DLD1 (cell line): ENCODE measurements around the gene FAM98C.
"Not testable (repeated sequence)": the region's sequence is repeated elsewhere in the genome, so short reads cannot be mapped to it uniquely, and the experiment has no call there.

Experiments
- in situ Hi-C: cut with HindIII; loops from 2 replicates; pipeline ENCODE4 v1.10.0; 2017; ENCODE audit warnings: low sequenced_read_pairs

Gene FAM98C

GRCh38 chr19:38425222-38425809 is 22.4 kb downstream of the FAM98C start:
- in situ Hi-C loops, result no loop called here

GRCh38 chr19:38425810-38426466 is 23.0 kb downstream of the FAM98C start, which contains the start of gene RASGRP4:
Gene RASGRP4, minus strand, starts transcription at chr19:38426219. Its CDS starts 128 bp downstream, at chr19:38426091.
- in situ Hi-C loops, result no loop called here

GRCh38 chr19:38427035-38427677 is 24.3 kb downstream of the FAM98C start:
- in situ Hi-C loops, result not testable (repeated sequence)

GRCh38 chr19:38429055-38429810 is 26.3 kb downstream of the FAM98C start:
- in situ Hi-C loops, result no loop called here

- in situ Hi-C loops, result no loop called here
Measured at GRCh38 chr19:38429811-38430156, 26.9 kb downstream of the FAM98C start.

- in situ Hi-C loops, result no loop called here
Measured at GRCh38 chr19:38430931-38431330, 28.0 kb downstream of the FAM98C start.

- in situ Hi-C loops, result no loop called here
Measured at GRCh38 chr19:38433268-38433733, 30.4 kb downstream of the FAM98C start, which contains the start of gene RYR1. Gene RYR1, plus strand, starts transcription at chr19:38433691. Its CDS starts 139 bp downstream, at chr19:38433830.

GRCh38 chr19:38434549-38435051 is 31.7 kb downstream of the FAM98C start:
- in situ Hi-C loops, result no loop called here

- in situ Hi-C loops, result no loop called here
Measured at GRCh38 chr19:38437295-38437694, 34.4 kb downstream of the FAM98C start.

GRCh38 chr19:38437917-38438316 is 35.0 kb downstream of the FAM98C start:
- in situ Hi-C loops, result no loop called here

- in situ Hi-C loops, result no loop called here
Measured at GRCh38 chr19:38440592-38440991, 37.7 kb downstream of the FAM98C start.

- in situ Hi-C loops, result no loop called here
Measured at GRCh38 chr19:38441657-38442348, 38.9 kb downstream of the FAM98C start.

GRCh38 chr19:38442736-38443135 is 39.8 kb downstream of the FAM98C start:
- in situ Hi-C loops, result no loop called here

GRCh38 chr19:38443458-38443999 is 40.6 kb downstream of the FAM98C start:
- in situ Hi-C loops, result no loop called here

- in situ Hi-C loops, result no loop called here
Measured at GRCh38 chr19:38444026-38444425, 41.1 kb downstream of the FAM98C start.

- in situ Hi-C loops, result no loop called here
Measured at GRCh38 chr19:38445362-38445761, 42.5 kb downstream of the FAM98C start.

GRCh38 chr19:38448225-38448624 is 45.3 kb downstream of the FAM98C start:
- in situ Hi-C loops, result no loop called here

- in situ Hi-C loops, result no loop called here
Measured at GRCh38 chr19:38449518-38449917, 46.6 kb downstream of the FAM98C start.

GRCh38 chr19:38451036-38451435 is 48.1 kb downstream of the FAM98C start:
- in situ Hi-C loops, result no loop called here

GRCh38 chr19:38451629-38452028 is 48.7 kb downstream of the FAM98C start:
- in situ Hi-C loops, result no loop called here
